Endodermal cell (in vitro differentiated cells): ENCODE measurements around the gene TSC22D4. TPM values are rescaled to one million over a fixed set of nuclear protein-coding genes. Genes with fewer than 3 reads are reported as not detected.
"Not testable (repeated sequence)": the region's sequence is repeated elsewhere in the genome, so short reads cannot be mapped to it uniquely, and the experiment has no call there.

Source experiments
- DNase-seq: peaks from one replicate; pipeline ENCODE4 v3.0.0-alpha.2; 2017
- H3K27ac ChIP-seq: 2 replicates; pipeline ENCODE4 v1.5.1; 2013; ENCODE audit warnings: mild to moderate bottlenecking, low read depth, low read length, moderate library complexity
- H3K27me3 ChIP-seq: 2 replicates; pipeline ENCODE4 v1.6.1; 2013; ENCODE audit warnings: mild to moderate bottlenecking, low read length, moderate library complexity; ENCODE audit not compliant: insufficient read depth, control insufficient read depth, poor library complexity, severe bottlenecking
- H3K36me3 ChIP-seq: 2 replicates; pipeline ENCODE4 v1.7.0; 2013; ENCODE audit warnings: mild to moderate bottlenecking, low read length, moderate library complexity; ENCODE audit not compliant: control insufficient read depth, insufficient read depth
- H3K4me1 ChIP-seq: one replicate; pipeline ENCODE4 v1.7.0; 2013; ENCODE audit warnings: low read length; ENCODE audit not compliant: control insufficient read depth, insufficient read depth
- H3K4me3 ChIP-seq: 2 replicates; pipeline ENCODE4 v1.5.1; 2013; ENCODE audit warnings: mild to moderate bottlenecking, low read length, moderate library complexity
- H3K9ac ChIP-seq: 2 replicates; pipeline ENCODE4 v1.6.1; 2013; ENCODE audit warnings: mild to moderate bottlenecking, low read length, moderate library complexity; ENCODE audit not compliant: poor library complexity, severe bottlenecking; ENCODE audit errors: extremely low read depth
- H3K9me3 ChIP-seq: 2 replicates; pipeline ENCODE4 v1.6.1; 2013; ENCODE audit warnings: mild to moderate bottlenecking, low read length, moderate library complexity; ENCODE audit not compliant: control insufficient read depth
- H3K27ac Mint-ChIP-seq: 2 replicates; pipeline ENCODE4 v1.8.0; 2020; ENCODE audit warnings: mixed read lengths
- H3K27me3 Mint-ChIP-seq: 2 replicates; pipeline ENCODE4 v1.8.0; 2021; ENCODE audit warnings: mild to moderate bottlenecking, mixed read lengths; ENCODE audit not compliant: insufficient read depth
- H3K36me3 Mint-ChIP-seq: 2 replicates; pipeline ENCODE4 v1.8.0; 2020; ENCODE audit warnings: low read depth, mixed read lengths
- H3K4me1 Mint-ChIP-seq: 2 replicates; pipeline ENCODE4 v1.8.0; 2020; ENCODE audit warnings: mixed read lengths
- H3K4me3 Mint-ChIP-seq: 2 replicates; pipeline ENCODE4 v1.8.0; 2020; ENCODE audit warnings: mild to moderate bottlenecking, moderate library complexity, mixed read lengths
- H3K9me3 Mint-ChIP-seq: 2 replicates; pipeline ENCODE4 v1.8.0; 2020; ENCODE audit warnings: mild to moderate bottlenecking, mixed read lengths
- CTCF ChIP-seq: fragments of 200-600 bp; sonication (generic); conservative IDR thresholded peaks from 2 replicates; pipeline ENCODE4 v1.5.0; 2021; ENCODE audit warnings: antibody characterized with exemption, mild to moderate bottlenecking
- WGBS, 2 experiments: methylation state at CpG; one replicate each; pipeline versions ENCODE4 v1.1.5 to v1.1.7; 2013; ENCODE audit warnings: missing lambda C conversion rate in 2 of 2, mixed read lengths in 1 of 2; ENCODE audit not compliant: insufficient coverage in 1 of 2, insufficient read length in 1 of 2; 5-methylcytosine and 5-hydroxymethylcytosine counted together
- total RNA-seq, 2 donors: library from RNA; stranded (reverse); fragmentation: NEBNext Ultra II Directional in 1 of 2; extraction: Animal tissue kit (Norgen Biotek cat#: 25700) in 1 of 2; gene quantifications; 2 replicates in 1 of 2; 3 replicates in 1 of 2; pipeline ENCODE4 v1.2.1, GENCODE V29; 2021

The TSC22D4 gene
- total RNA-seq, 2 donors from 2014 or later = 30.9 to 35.2 TPM

- WGBS, 2 experiments = 90 to 94% methylated on average over 2 to 6 of the region's 6 CpGs
- no peaks in the 10 kb centered on the region for H3K9me3 Mint-ChIP-seq
- H3K9me3 ChIP-seq = no peaks in the 10 kb centered on the region
Measured at GRCh38 chr7:100457033-100457432, 22.0 kb downstream of the TSC22D4 start.

GRCh38 chr7:100456562-100456961 is 22.5 kb downstream of the TSC22D4 start:
- H3K4me1 ChIP-seq = no peaks in the 10 kb centered on the region
- no peak overlapping the region for H3K4me3 Mint-ChIP-seq
- H3K36me3 Mint-ChIP-seq = no peaks in the 10 kb centered on the region
- peak; percentile 49 for TF ChIP-seq CTCF
- H3K4me1 Mint-ChIP-seq = peaks cover 5% of the 10 kb centered on the region
- DNase-seq = peak; percentile 67
- H3K9ac ChIP-seq = no peak overlapping the region
- no peak overlapping the region for H3K27ac Mint-ChIP-seq
- WGBS, 2 experiments = 91 to 94% methylated on average over 11 to 14 of the region's 14 CpGs
- H3K9me3 ChIP-seq = no peaks in the 10 kb centered on the region
- no peaks in the 10 kb centered on the region for H3K27me3 Mint-ChIP-seq
- H3K4me3 ChIP-seq = no peak overlapping the region
- H3K36me3 ChIP-seq = no peaks in the 10 kb centered on the region
- H3K27me3 ChIP-seq = no peaks in the 10 kb centered on the region
- no peak overlapping the region for H3K27ac ChIP-seq
- H3K9me3 Mint-ChIP-seq = no peaks in the 10 kb centered on the region

More at GRCh38 chr7:100457033-100457432, 22.0 kb downstream of the TSC22D4 start:
- peaks cover 5% of the 10 kb centered on the region for H3K4me1 Mint-ChIP-seq
- no peak overlapping the region for H3K9ac ChIP-seq
- H3K27me3 ChIP-seq = no peaks in the 10 kb centered on the region
- H3K4me3 Mint-ChIP-seq = no peak overlapping the region
- H3K27ac ChIP-seq = no peak overlapping the region
- no peak overlapping the region for H3K4me3 ChIP-seq
- H3K27me3 Mint-ChIP-seq = no peaks in the 10 kb centered on the region
- DNase-seq = no peak
- H3K36me3 Mint-ChIP-seq = peaks cover 1% of the 10 kb centered on the region
- TF ChIP-seq CTCF = no peak
- no peak overlapping the region for H3K27ac Mint-ChIP-seq
- H3K36me3 ChIP-seq = no peaks in the 10 kb centered on the region
- no peaks in the 10 kb centered on the region for H3K4me1 ChIP-seq

- 93 to 97% methylated on average over 2 to 3 of the region's 3 CpGs for WGBS, 2 experiments
- H3K4me1 Mint-ChIP-seq = peaks cover 5% of the 10 kb centered on the region
- TF ChIP-seq CTCF = no peak
- H3K27ac ChIP-seq = no peak overlapping the region
- H3K9ac ChIP-seq = no peak overlapping the region
- no peak overlapping the region for H3K27ac Mint-ChIP-seq
- no peaks in the 10 kb centered on the region for H3K36me3 ChIP-seq
- no peaks in the 10 kb centered on the region for H3K27me3 ChIP-seq
- H3K36me3 Mint-ChIP-seq = no peaks in the 10 kb centered on the region
- H3K9me3 ChIP-seq = no peaks in the 10 kb centered on the region
- no peaks in the 10 kb centered on the region for H3K27me3 Mint-ChIP-seq
- H3K4me1 ChIP-seq = no peaks in the 10 kb centered on the region
- no peak overlapping the region for H3K4me3 ChIP-seq
- no peak overlapping the region for H3K4me3 Mint-ChIP-seq
- H3K9me3 Mint-ChIP-seq = no peaks in the 10 kb centered on the region
- DNase-seq = no peak
Measured at GRCh38 chr7:100455206-100455605, 23.8 kb downstream of the TSC22D4 start.

GRCh38 chr7:100453854-100454253 is 25.2 kb downstream of the TSC22D4 start:
- not testable (repeated sequence) for H3K4me3 Mint-ChIP-seq, H3K9me3 ChIP-seq, H3K9ac ChIP-seq, H3K36me3 Mint-ChIP-seq, H3K27ac Mint-ChIP-seq, H3K9me3 Mint-ChIP-seq, H3K36me3 ChIP-seq, H3K27me3 ChIP-seq, H3K27me3 Mint-ChIP-seq, H3K4me3 ChIP-seq, H3K4me1 ChIP-seq, DNase-seq, H3K27ac ChIP-seq, H3K4me1 Mint-ChIP-seq
- 92 to 93% methylated on average over 8 of the region's 8 CpGs for WGBS, 2 experiments
